GM19455 (cell line): ENCODE measurements around the gene CNIH4.
"Not testable (repeated sequence)": the region's sequence is repeated elsewhere in the genome, so short reads cannot be mapped to it uniquely, and the experiment has no call there.

Source experiments
- ATAC-seq: cut with Tn5 transposase; IDR thresholded peaks from one replicate; pipeline ENCODE4 v1.9.1; 2021; ENCODE audit not compliant: unreplicated experiment

CNIH4 gene

DNA sequence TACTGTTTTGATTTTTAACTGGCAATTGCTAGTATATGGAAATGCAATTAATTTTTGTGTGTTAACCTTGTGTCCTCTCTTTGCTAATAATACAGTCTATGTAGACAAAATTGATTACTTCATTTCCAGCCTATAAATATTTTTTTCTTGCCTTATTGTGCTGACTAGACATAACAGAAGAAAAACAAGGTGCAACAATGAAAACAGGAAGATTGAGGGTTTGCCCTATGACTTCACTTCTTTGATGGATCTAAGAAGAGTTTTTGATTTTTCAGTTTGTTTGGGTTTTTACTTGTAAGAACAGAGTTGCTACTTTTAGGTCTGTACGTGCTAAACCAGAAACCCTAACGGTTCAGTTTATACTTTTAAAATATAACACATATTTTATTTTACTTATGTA, 8.5 kb upstream of the CNIH4 start:
- no peak for ATAC-seq

DNA sequence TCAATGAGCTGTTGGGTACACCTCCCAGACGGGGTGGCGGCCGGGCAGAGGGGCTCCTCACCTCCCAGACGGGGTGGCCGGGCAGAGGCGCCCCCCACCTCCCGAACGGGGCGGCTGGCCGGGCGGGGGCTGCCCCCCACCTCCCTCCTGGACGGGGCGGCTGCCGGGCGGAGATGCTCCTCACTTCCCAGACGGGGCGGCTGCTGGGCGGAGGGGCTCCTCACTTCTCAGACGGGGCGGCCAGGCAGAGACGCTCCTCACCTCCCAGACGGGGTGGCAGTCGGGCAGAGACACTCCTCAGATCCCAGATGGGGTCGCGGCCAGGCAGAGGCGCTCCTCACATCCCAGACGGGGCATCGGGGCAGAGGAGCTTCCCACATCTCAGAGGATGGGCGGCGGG, 7.0 kb upstream of the CNIH4 start:
- not testable (repeated sequence) for ATAC-seq

DNA sequence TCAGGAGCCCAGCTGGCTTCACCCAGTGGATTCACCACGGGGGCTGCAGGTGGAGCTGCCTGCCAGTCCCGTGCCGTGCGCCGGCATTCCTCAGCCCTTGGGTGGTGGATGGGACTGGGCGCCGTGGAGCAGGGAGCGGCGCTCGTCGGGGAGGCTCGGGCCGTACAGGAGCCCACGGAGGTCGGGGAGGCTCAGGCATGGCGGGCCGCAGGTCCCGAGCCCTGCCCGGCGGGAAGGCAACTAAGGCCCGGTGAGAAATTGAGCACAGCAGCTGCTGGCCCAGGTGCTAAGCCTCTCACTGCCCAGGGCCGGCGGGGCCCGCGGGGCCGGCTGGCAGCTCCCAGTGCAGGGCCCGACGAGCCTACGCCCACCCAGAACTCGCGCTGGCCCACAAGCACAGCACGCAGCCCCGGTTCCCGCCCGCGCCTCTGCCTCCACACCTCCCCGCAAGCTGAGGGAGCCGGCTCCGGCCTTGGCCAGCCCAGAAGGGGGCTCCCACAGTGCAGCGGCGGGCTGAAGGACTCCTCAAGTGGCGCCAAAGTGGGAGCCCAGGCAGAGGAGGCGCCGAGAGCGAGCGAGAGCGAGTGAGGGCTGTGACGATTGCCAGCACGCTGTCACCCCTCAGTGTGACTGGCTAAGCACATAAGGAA, 4.1 kb upstream of the CNIH4 start:
- ATAC-seq = not testable (repeated sequence)

DNA sequence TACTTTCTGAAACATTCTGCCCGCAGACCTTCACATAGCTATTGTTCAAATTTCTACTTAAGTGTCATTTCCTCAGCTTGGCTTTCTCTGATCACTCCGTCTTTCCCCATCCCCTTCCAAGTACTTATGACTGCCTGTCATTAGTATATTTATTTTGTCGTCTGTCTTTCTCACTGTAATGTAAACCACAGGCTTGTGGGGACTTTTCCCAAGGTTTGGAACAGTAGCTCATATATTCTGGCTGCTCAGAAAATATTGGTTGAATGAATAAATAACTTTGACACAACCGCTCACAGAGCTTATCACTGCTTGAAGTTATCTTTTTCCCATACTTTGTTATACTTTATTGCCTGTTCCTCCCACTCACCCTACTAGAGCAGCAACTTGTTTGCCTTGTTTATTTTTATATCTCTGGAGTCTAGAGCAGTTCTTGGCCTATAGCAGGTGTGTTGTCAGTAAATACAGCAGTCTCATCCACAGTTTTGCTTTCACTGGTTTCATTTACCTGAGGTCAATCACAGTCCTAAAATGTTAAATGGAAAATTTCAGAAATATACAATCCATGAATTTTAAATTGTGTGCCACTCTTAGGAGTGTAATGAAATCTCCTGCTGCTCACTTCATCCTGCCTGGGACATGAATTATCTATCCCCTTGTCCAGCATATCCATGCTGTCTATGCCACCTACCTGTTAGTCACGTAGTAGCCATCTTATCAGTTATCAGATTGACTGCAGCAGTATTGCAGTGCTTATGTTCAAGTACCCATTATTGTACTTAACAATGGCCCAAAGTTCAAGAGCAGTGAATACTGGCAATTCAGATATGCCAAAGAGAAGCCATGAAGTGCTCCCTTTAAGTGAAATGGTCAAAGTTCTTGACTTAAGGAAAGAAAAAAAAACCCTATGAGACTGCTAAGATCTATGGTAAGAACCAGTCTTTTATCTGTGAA, 2.4 kb upstream of the CNIH4 start:
- no peak for ATAC-seq

DNA sequence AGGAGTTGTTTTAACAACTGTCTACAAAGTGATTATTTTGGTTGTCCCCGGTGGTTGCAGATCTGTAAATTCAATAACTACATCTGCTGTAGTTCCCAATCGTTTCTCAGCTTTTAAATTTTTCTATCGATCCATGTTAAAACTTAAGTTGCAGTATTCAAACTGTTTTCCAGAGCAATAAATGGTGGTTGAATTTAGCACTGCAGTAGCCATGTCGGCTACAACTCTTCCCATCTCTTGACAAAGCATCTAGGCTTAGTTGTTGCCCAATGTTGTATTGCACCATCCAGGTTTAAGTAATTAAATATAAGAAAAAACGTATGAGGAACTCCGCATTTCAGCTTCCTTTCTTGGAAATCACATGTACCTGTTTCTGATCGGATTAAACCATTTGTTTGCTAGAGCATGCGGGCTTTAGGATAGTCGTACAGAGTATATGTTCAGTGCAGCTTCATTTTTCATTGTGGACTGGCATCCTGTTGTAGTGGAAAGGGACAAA, 996 bp downstream of the CNIH4 start:
- no peak for ATAC-seq

DNA sequence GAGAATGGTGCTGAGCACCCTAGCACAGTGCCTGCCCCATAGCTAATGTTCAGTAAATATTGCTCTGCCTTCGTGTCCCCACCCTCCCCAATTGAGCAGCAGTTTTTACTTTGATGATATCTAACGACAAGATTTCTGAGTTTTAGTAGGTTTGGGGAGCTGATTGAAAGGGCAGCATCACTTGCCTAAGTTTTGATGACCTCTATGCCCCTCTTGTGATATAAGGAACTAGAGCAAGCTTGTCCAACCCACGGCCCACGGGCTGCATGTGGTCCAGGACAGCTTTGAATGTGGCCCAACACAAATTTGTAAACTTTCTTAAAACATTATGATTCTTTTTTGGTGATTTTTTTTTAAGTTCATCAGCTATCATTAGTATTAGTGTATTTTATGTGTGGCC, 1.6 kb downstream of the CNIH4 start:
- no peak for ATAC-seq

DNA sequence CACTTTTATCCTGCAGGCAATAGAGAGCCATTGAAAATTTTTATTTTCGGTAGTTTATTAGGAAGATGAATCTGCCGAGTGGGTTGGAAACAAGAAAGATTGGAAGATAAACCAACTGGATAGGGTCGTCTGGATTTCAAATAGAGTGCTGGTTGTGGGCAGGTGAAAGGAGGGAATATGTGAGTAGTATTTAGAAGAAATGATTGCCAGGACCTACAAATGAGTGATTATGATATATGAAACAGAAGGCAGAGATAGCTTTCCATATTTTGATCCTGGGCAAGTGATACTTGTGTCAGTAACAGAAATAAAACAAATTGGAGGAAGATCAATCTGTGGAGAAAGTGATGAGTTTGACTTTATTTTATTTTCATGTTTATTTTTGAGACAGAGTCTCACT, 2.5 kb downstream of the CNIH4 start:
- ATAC-seq = no peak

DNA sequence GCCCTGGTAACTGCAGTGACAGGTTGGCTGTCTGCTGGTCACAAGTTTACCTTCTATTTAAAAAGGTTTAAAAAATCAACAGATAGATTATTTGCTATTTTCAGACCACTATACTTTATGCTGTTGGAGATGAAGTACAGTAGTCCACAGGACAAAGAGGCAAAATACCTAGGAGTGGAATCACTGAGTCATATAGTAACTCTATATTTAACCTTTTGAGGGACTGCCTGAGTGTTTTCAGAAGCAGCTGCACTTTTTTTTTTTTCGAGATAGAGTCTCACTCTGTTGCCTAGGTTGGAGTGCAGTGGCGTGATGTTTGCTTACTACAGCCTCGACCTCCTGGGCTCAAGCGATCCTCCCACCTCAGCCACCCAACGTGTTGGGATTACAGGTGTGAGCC, 11.7 kb downstream of the CNIH4 start:
- ATAC-seq = peak; percentile 75

DNA sequence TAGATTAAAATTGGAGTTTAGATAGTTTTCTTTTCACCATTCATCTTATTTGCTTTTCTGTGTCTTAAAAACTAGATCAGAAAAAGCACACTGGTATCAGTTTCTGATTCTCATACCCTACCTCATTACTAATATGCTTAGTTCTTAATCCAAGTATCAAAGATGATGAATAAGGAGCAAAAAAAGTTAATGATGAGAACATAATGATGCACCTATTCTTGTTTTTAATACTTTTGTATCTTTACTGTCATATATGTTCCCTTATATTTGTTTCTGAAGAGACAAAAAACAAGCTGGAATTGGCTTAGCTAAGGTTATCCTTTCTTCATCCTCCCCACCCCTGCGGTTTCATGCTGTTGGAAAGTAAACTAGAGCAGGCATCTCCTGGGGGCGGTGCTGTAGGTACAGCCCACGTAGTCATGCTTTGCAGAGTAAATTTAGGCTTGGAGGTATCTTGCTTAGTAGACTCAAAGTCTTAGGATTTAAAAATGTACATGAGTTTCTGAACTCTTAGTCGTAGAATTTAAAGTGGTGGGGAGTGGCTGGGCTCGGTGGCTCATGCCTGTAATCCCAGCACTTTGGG, 16.4 kb downstream of the CNIH4 start:
- ATAC-seq = no peak

DNA sequence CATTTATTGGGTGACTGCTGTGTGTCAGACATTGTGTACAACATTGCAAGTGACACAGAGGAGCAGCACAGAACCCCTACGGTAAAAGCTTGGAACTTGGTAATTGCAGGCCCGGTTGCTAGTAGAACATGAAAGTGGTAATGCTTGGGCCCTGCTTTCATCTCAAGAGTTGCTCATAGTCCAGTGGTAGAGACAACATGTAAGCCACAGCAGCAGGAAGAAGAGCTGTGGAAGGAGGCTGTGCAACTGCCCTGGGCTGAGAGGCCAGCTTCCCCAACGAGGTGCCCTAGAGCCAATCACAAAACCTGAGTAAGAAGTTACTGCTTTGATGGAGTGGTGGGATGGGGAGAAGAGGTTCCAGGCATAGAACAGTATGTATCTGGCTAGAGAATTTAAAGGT, 18.4 kb downstream of the CNIH4 start:
- no peak for ATAC-seq

DNA sequence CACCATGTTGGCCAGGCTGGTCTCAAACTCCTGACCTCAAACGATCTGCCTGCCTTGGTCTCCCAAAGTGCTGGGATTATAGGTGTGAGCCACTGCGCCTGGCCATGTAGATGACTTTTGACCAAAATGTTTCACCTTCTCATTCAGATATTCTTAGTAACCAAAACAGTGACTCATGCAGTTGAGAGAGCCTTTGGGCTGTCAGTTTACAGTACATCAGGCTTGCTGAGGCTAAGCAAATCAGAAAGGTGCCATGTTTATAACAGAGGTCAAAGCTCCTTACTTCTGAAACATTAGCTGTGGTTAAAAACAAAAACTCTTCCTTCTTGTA, 21.0 kb downstream of the CNIH4 start:
- peak; percentile 46 for ATAC-seq

DNA sequence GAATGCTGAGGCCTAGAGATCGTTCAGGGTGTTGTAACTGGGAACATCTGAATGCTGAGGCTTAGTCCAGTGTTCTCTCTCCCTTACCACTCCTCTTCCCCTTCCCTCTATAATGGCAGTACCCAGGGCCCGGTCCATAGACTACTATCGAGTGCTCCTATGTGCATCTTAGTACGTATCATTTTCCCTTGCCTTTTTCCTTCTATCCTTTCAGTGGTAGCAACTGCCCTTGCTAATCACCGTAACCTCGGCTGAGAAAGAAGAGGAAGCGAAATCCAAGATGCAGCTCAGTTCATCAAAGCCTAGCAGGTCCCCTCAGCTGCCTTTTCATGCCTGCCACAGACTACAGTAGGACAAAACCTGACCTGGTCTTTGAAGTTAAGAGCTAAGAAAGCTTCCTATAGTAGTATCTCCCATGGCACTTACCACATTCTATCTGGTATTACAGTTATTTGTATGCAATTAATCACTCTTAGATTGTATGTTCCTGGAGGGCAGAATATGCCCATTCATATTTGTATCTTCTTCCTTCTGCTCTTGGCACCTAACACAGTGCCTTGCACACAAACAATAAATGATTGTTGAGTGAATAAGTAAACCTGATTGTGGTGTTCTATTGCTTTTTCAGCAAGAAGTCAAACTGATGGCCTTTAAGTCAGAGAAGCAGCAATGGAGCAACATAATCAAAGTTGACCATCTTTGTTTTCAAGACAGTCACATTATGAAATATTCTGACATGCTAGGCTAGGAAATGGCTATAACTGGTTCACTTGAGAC, 22.4 kb downstream of the CNIH4 start:
- ATAC-seq = no peak

DNA sequence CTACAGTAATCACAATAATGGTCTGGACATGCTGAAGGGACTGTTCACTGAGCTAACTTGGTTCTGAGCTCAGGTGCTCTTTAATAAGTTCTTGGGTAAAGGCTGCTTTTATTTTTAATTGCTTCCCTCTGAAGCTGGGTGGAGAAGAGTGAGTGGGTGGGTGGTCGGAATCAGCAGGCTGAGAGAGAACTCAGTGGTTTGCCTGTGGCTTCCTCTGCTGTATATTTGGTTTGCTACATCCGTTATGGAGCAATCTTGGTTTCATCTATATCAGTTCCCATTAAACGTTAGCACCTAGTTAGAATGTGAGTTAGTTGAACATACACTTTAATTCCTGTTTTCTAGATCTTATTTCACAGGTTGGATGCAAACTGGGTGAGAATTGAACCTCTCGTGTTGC, 23.3 kb downstream of the CNIH4 start:
- ATAC-seq = peak; percentile 65

DNA sequence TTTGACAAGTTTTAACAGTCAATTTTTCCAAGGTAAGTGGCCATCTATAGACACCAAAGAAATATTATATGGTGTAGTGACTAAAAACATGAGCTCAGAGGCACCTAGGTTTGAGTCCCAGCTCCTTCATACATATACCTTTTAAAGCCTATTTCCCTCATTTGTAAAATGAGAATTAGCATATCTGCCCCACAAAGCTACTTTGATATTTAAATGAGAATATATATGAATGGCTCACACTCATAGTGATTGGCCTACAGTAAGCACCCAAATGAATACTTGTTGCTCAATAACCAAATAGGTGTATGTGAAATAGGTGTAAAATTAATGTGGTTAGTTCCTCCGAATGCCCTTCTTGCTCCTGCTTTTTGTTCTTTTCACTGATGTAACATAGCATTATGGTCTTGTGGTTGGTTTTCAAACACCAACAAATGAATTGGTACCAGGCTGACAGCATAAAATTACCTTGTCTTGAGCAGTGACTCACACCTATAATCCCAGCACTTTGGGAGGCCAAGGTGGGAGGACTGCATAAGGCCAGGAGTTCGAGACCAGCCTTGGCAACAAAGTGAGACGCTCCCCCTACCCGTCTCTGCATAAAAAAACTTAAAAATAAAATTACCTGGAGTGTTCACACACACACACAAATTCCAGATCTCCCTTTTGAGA, 25.3 kb downstream of the CNIH4 start:
- no peak for ATAC-seq

DNA sequence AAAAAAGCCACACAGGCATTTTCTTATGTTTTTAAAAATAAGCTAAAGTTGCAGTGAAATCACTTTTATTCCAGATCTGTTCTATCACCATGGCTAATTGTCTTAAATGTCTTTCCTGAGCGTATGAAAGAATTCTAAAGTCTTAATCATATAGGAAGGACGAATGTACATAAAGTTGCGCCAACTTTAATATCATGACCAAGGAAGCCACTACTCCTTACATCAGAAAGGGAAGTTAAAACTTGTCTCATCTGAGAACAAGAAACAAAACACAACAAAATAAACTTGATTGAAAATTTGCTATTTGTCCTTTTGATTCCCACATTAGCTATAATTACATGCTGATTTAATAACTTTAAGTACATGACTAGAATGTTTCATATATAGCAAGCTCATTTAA, 26.5 kb downstream of the CNIH4 start:
- no peak for ATAC-seq

DNA sequence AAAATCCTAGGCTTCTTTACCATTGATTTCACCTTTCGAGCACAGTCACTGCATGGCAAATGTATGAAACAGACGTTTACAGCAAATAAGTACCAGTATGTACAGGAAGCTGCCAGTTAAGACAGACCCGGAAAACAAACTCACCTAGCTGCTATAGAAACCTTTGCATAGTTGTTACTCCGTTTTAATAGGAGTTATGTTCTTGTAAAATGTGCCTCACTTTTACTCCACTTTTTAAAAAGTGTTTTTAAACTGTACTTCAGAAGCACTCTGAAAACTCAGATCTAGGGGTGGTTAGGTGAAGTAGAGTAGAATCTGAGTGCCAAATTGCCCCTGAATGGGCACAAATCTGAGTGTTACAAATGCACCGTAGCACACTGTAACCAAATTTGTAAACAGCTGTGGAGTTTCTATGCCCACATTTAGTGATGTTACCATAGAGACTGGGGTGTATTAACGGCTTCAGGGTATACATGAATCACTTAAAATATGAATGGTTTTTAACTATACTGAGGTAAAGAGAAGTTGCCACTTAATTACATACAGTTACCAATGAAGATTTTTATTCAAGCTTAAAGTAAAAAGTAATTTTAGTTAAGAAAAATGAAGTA, 30.7 kb downstream of the CNIH4 start:
- ATAC-seq = no peak

DNA sequence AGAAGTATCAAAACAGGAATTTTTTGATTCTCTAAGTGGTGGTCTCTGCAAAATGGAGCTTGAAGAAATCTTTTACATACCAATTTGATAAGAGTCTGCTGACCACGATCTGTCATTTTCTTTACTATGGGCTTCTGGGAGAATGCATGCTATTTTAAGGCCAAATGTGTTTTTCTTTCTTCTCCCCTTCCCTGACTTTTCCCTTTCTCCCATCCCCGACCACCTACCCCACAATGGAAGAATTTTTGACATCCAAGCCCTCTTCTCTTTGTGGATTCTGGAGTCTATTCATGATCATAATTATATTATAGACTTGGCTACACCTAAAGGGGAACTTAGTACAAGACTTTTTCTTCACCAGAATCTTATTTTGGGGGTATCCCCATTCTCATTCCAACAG, 31.3 kb downstream of the CNIH4 start:
- ATAC-seq = no peak

DNA sequence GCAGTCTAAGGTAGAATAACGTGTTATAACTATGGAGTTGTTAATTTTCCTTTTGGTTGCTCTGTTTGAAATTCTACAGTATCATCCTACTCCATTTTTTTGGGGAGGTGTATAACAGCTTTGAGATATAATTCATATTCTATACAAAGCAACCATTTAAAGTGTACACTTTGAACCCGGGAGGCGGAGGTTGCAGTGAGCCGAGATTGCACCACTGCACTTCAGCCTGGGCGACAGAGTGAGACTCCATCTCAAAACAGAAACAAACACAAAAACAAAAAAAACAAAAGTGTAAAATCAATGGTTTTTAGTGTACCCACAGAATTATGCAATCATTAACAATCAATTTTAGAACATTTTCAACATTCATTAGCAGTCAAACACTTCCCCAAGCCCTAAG, 33.8 kb downstream of the CNIH4 start:
- no peak for ATAC-seq

DNA sequence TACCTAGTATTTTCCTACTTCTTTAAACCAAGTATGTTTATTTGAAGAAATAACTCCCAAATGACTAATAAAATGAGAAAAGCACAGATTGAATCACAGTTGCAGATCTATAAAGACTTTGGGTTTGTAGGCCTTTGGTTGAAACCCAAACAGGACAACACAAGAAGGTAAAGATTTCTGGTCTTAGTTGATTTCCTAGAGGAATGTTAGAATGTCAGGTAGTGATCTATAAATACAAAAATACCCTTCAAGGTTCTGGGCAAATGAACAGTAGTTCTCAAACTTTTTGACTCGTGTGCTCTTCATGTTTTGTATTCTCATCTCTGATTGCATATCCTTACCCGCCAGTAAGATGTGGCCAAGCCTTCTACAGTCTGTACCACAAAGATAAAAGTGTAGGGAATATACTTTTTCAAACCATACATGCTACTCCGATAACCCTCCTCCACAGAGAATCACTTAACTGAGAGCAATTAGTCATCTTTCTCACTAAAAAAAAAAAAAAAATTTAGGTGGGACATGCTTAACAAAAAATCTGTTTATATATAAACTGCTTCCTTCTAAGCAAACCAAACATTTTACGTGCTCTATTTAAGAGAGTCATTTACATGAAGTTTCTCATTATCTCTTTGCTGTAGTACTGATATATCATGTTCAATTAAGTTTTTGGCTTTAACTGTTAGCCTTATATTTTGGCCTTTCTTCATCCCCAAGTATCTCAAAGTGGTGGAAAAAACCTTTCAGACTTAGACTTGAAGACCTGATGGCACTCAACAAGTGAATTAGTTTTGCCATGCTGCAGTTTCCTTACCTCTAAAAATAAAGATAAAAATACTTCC, 36.0 kb downstream of the CNIH4 start:
- ATAC-seq = no peak
